Measurements from ENCODE around the gene LDLRAD1.
"Not testable (repeated sequence)": the region's sequence is repeated elsewhere in the genome, so short reads cannot be mapped to it uniquely, and the experiment has no call there.

Gene LDLRAD1

GRCh38 chr1:53992085-53992874, 25.7 kb downstream of the LDLRAD1 start:
- DNase-seq (ENCODE audit: low read depth in 3 of 3) = no peak

GRCh38 chr1:53987880-53988279, 30.1 kb downstream of the LDLRAD1 start:
- DNase-seq (ENCODE audit: low read depth in 3 of 3) = no peak

GRCh38 chr1:53986458-53986857, 31.5 kb downstream of the LDLRAD1 start:
- DNase-seq (ENCODE audit: low read depth in 3 of 3) = no peak

- no peak for DNase-seq (ENCODE audit: low read depth in 3 of 3)
Observed at GRCh38 chr1:53984726-53985125, 33.3 kb downstream of the LDLRAD1 start.

- DNase-seq (ENCODE audit: low read depth in 3 of 3) = no peak
Observed at GRCh38 chr1:53982763-53983104, 35.3 kb downstream of the LDLRAD1 start.

- DNase-seq (ENCODE audit: low read depth in 3 of 3) = no peak
Observed at GRCh38 chr1:53982034-53982762, 35.8 kb downstream of the LDLRAD1 start.

GRCh38 chr1:53981220-53981619, 36.8 kb downstream of the LDLRAD1 start:
- no peak for DNase-seq (ENCODE audit: low read depth in 3 of 3)

GRCh38 chr1:53979712-53980450, 38.1 kb downstream of the LDLRAD1 start:
- no peak for DNase-seq (ENCODE audit: low read depth in 3 of 3)

- no peak for DNase-seq (ENCODE audit: low read depth in 3 of 3)
Observed at GRCh38 chr1:53975861-53976260, 42.1 kb downstream of the LDLRAD1 start.

GRCh38 chr1:53971718-53972117, 46.3 kb downstream of the LDLRAD1 start:
- DNase-seq (ENCODE audit: low read depth in 3 of 3) = no peak

- DNase-seq (ENCODE audit: low read depth in 3 of 3) = not testable (repeated sequence)
Observed at GRCh38 chr1:53969323-53969722, 48.7 kb downstream of the LDLRAD1 start.

GRCh38 chr1:53968125-53968513, 49.9 kb downstream of the LDLRAD1 start:
- DNase-seq (ENCODE audit: low read depth in 3 of 3) = no peak

GRCh38 chr1:53967409-53968124, 50.4 kb downstream of the LDLRAD1 start:
- DNase-seq (ENCODE audit: low read depth in 3 of 3) = no peak

GRCh38 chr1:53966794-53967193, 51.2 kb downstream of the LDLRAD1 start:
- DNase-seq (ENCODE audit: low read depth in 3 of 3) = no peak

GRCh38 chr1:53964109-53964508, 53.9 kb downstream of the LDLRAD1 start:
- no peak for DNase-seq (ENCODE audit: low read depth in 3 of 3)

GRCh38 chr1:53963460-53963859, 54.5 kb downstream of the LDLRAD1 start:
- DNase-seq (ENCODE audit: low read depth in 3 of 3) = no peak

- DNase-seq (ENCODE audit: low read depth in 3 of 3) = no peak
Observed at GRCh38 chr1:53962395-53962794, 55.6 kb downstream of the LDLRAD1 start.

GRCh38 chr1:53959664-53960250, 58.2 kb downstream of the LDLRAD1 start:
- DNase-seq (ENCODE audit: low read depth in 3 of 3) = no peak

All from stimulated activated CD4-positive, alpha-beta T cell treated with anti-CD3 and anti-CD28 coated beads, TNF-alpha, amount 100 ng/mL, for 48 hours (primary cell).